ENCODE results near the gene RAD18. TPM values are rescaled to one million over a fixed set of nuclear protein-coding genes. Genes with fewer than 3 reads are reported as not detected.

RAD18 gene, protein sequence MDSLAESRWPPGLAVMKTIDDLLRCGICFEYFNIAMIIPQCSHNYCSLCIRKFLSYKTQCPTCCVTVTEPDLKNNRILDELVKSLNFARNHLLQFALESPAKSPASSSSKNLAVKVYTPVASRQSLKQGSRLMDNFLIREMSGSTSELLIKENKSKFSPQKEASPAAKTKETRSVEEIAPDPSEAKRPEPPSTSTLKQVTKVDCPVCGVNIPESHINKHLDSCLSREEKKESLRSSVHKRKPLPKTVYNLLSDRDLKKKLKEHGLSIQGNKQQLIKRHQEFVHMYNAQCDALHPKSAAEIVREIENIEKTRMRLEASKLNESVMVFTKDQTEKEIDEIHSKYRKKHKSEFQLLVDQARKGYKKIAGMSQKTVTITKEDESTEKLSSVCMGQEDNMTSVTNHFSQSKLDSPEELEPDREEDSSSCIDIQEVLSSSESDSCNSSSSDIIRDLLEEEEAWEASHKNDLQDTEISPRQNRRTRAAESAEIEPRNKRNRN
- total RNA-seq = 10.1 and 15.7 TPM in 2 replicates

DNA sequence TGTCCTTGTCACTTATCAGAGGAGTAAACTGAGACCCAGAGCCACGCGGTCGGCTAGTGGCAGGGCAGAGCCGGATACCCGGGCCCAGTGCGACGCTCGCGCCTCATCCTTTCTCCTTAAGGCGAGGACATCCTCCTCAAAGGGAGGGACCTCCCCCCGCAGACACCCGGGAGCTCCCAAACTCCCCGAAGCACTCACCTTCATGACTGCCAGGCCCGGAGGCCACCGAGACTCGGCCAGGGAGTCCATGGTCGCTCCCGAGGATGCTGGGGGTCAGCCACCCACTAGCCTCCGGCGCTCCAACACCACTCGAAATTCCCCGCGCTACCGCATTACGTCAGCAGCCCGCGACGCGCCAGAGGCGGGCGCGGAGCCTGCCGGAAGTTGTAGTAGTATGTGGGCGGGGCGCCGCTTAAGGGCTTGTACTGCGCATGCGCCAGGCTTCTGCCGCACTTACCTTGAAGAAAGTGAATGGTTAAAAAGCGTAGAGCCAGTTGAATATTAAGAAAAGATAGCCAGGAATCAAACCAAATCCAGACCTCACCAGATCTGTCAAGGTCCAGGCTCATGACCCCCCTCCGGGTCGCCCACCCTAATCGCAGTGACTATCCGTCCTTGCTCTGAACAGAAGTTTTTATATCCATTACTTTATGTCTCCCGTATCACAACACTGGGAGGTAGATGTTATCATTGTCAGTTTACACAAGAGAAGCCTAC, at the start of gene RAD18:
Gene RAD18, minus strand, starts transcription at position 336 of the 717 bp plus-strand sequence. Its CDS starts 87 bp downstream, at position 249.

Other genes with a start within 250 kb of the RAD18 start
- not detected in 2 replicates for gene CAV3, start 229.7 kb downstream of the RAD18 start, total RNA-seq
- gene OXTR, start 193.9 kb downstream of the RAD18 start, total RNA-seq = under 0.01 and 0.30 TPM in 2 replicates

All from epithelial cell of umbilical artery (primary cell).